Fibroblast of upper back skin (primary cell): ENCODE measurements around the gene MED13L.
"Not testable (repeated sequence)": the region's sequence is repeated elsewhere in the genome, so short reads cannot be mapped to it uniquely, and the experiment has no call there.

ENCODE experiments used
- DNase-seq: peaks from one replicate; pipeline ENCODE4 v3.0.0-alpha.2; 2013

MED13L gene

DNA sequence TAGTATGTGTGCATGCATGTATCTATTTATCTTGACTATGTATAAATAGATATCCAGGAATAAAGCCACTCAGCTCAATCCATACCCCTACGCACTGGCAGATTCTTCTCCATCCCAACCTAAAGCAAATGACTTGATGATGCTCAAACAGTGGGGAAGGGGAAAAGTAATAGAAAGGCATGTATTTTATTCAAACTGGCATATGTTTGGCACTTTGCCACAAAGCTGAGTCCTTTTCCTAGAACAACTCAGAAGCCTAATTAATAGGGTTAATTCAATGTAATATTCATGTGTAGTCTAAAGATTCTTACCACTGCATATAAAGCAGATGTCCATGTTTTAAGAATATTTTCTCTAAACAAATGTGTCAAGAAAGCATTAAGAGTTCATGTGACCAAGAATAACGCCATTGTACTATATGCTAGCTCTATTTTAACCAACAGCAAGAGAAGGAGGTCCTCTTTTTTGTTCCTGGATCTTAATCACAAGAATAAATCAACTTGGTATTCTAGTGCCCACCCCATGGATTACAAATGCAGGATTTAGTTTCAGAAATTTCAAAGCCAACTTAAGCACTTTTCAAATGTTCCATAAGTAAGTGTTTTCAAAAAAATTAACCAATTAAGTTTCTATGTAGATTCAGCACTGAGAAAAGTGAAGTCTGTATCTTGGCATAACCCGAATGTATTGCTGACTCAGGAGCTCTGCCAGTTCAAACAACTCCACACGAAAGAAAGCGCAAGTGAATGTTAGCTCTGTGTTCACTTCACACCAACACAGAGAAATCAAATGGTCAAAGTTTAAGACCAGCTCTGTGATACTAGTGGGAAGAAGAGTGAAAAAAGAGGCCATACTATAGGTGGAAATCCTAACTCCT, 233.6 kb downstream of the MED13L start:
- no peak for DNase-seq

DNA sequence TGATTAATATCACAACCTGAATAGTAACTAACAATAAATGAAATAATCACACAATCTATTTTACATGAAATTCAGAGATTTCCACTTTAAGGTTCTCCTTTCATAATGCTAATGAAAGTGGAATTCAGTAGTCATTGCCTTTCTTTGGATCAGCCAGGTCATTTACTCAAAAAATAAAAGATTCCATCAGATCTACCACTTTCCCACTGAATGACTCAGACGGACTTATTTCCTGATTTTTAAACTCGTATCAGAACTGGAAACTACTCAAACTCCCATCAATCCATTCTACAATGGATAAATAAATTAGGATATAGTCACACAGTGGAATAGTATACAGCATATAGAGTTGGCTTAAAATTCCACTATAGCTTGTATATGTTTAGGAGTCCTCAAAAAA, 237.1 kb downstream of the MED13L start:
- DNase-seq: peak; percentile 36

DNA sequence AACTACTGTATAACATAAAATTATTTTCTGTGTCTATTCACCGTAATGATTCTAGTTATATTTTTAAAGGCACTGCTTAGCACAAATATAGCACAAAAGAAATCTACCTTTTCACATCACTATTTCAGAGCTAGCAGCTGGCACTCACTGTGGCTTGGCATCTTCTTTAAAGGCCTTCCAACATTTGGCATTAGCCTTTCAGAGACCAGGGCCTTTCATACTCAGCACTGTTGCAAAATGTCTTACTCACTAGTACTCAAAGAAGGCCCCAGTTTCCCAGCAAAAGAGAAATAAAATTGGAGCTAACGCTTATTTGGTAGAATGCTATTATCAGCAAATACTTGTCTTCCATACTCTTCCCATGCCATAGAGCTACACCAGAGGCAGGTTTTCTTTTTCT, 238.4 kb downstream of the MED13L start:
- no peak for DNase-seq

DNA sequence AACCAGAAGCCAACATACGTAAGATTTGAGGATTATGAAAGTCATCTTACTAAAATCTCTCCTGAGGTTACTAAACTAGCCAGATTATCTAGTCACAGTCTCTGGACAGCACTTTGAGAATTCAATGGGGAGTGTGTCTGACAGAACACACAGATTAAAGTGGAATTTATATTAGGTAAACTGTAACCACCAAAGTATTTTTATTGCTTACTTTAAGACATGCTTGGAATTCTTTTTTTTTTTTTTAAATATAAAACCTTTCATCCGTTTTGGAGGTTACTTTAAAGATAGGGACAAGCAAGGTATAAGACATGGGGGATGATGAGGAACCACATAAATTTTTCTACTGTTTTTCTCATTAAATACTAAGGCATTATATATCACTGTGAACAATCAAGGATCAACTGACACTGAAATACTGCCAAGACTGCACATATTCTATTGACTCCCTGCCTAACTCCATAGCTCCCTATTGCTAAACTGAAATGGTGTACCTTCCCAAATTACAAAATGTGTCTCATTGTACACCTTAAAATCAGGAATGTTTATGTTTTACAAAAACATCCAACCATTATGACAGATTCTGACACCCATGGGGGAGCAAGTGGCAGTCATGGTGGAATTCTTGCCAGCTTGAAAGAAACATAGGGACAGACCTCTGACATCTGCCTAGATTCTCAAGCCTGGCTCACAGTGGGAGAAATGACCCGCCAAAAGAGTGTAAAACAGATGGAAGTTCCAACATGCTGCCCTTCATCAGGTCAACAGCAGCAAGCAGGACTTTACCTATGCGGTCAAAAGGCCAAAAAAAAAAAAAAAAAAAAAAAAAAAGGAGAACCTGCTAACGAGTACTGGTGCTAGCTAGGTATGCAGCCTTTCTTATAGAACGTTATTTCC, 239.3 kb downstream of the MED13L start:
- DNase-seq: peak; percentile 83

- DNase-seq: no peak
Observed at GRCh38 chr12:116033765-116034164, 243.7 kb downstream of the MED13L start.

DNA sequence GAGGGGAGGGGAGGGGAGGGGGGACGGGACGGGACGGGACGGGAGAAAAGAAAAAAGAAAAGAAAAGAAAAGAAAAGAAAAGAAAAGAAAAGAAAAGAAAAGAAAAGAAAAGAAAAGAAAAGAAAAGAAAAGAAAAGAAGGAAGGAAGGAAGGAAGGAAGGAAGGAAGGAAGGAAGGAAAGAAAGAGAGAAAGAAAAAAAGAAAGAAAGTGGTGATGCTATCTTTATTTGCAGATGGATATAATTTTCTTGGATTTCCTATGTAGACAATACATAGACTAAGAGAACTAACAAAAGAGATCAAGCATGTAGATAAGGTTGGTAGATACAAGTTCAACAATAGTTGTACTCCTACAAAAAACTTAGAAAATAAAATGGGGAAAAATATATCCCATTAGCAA, 245.9 kb downstream of the MED13L start:
- not testable (repeated sequence) for DNase-seq

- DNase-seq: no peak
Observed at GRCh38 chr12:116028619-116029018, 248.9 kb downstream of the MED13L start.

- DNase-seq: no peak
Observed at GRCh38 chr12:116027551-116027821, 250.0 kb downstream of the MED13L start.

DNA sequence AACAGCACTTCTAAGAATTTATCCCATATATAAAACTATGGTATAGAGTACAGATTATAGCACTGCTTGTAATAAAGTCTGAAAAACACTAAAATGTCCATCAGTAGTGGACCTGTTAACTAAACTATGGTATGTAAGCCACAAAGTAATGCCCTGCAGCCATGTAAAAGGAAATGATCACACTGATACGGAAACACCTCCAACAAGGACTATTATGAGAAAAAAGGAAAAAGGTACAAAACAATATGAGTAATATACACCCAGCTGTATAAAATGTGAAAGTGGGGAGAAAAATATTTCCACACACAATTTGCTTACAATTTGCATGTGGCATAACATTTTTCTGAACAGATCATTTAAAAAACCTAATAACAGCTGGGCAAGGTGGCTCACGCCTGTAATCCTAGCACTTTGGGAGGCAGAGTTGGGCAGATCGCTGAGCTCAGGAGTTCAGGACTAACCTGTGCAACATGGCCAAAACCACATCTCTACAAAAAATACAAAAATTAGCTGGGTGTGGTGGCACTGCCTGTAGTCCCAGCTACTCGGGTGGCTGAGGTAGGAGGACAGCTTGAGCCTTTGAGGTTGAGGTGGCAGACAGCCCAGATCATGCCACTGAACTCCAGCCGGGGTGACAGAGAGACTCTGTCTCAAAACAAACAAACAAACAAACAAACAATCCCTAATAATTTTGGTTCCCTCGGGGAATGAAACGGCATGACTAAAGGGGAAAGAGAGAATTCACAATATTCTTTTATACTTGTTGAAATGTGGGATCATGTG, 250.5 kb downstream of the MED13L start:
- DNase-seq: no peak

- DNase-seq: no peak
Observed at GRCh38 chr12:116026346-116026745, 251.1 kb downstream of the MED13L start.

- no peak for DNase-seq
Observed at GRCh38 chr12:116024769-116025168, 252.7 kb downstream of the MED13L start.

DNA sequence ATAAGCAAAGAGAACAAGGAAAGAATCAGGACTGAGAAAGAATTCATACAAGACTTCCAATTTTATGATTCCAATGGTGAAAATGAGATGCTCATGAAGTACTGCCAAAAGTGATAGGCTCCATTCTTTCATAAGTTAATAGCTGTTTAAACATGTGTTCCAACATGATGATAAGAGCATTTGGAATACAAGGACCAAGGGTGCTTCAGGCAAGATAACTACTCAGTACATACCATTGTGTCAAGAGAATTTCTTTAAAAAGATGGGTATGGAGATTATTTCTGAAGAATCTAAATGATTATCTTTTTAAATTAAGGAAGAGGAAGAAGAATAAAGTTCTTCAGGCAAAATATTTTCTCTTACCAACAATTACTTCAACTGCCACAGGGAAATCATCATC, 258.1 kb downstream of the MED13L start:
- DNase-seq: no peak

DNA sequence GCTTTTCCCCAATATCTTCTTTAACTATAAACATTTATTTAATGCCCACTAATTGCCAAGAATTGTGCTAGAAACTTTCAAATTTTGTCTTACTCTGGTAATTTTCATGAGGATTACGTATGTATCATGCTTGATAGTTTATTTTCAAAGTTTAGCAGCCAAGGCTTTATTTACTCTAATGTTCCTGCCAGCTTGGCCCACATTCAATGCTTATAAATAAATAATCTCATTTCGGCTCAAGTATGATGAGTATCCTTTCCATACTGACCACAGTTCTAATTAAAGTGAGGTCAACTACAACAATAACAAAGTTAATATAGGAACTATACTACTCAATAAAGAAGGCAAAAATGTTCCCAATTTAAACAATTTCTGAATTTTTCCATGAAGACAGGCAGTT, 259.2 kb downstream of the MED13L start:
- no peak for DNase-seq

DNA sequence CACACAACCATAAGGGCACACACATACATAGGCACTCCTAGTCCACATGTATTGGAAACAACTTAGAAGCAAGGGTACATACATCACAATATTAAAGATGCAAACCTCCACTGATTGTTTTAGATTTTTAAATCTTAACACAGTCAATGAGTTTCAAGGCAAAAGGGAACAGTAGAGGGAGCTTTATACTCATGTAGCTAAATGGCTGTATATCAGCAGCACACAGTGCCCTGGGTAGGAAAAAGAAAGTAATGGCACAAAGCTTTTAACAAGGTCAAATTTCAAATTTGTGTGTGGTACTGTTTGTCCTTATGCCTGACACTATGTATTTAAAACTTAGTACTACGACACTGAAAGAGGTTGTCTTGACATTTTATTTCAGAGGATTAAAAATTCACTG, 262.0 kb downstream of the MED13L start:
- peak; percentile 52 for DNase-seq

- DNase-seq: no peak
Observed at GRCh38 chr12:116012757-116013156, 264.7 kb downstream of the MED13L start.

GRCh38 chr12:116011217-116011616, 266.3 kb downstream of the MED13L start:
- DNase-seq: no peak

DNA sequence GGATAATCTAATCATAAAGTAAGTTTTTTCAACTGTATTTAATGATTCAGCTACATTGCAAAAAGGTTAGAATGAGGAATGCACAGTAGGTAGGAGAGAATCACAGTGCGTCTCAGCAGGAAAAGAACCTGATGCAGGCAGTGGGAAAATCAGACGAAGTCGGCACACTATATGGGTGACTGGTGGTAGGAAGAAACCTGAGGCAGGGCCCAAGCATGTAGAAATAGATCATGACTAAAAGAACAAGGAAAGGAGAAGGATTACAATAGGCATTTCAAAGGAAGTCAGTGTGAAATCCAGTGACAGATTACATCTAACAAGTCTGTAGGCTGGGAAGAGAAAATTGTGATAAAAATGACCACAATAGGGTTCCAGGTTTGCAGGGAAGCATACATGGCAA, 267.0 kb downstream of the MED13L start:
- no peak for DNase-seq

GRCh38 chr12:116009805-116010204, 267.7 kb downstream of the MED13L start:
- DNase-seq: no peak

DNA sequence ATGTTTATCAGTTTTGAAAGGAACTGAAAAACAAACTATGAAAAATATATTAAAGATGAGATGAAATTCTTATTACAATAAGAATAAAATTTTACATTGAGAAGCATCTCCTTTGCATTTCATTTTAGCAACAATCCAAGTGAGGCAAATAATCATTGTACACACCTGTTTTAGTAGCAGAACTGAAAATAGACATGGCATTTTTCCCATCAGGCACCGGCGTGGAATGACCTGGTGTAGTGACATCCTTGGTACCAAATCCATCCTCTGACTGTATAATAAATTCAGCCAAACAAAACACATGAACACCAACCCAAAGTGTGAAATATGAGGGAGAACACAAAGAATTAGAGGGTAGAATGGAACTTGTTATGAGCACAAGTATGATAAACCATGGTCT, 271.4 kb downstream of the MED13L start:
- no peak for DNase-seq

- DNase-seq: no peak
Observed at GRCh38 chr12:116002890-116003536, 274.5 kb downstream of the MED13L start.

- no peak for DNase-seq
Observed at GRCh38 chr12:116000252-116000651, 277.2 kb downstream of the MED13L start.

DNA sequence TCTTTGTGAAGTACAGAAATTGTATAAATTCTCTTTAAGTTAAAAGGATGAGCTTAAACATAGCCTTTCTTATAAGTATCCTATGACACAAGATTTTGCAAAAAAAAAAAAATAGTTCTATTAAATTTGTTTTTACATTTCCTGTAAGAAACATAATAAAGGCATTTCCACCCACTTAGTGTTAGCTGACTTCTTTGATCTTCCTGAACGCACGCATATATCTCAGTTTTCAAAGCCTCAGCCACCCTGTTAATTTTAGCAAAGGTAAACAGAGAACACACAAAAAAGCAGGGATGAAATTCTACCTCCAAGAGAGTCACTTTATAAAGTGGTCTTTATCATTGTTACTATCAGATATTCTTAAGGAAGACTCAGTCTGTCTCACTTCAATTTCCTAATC, 277.9 kb downstream of the MED13L start:
- DNase-seq: no peak
